Epidermal melanocyte (primary cell): ENCODE measurements around the gene TIMM13.
"Not testable (repeated sequence)": the region's sequence is repeated elsewhere in the genome, so short reads cannot be mapped to it uniquely, and the experiment has no call there.

Experiments used
- DNase-seq: peaks from one replicate; pipeline ENCODE4 v3.0.0; 2011; ENCODE audit warnings: low spot score; ENCODE audit not compliant: insufficient read length

Gene TIMM13

GRCh38 chr19:2427429-2428320 is at the start of gene TIMM13:
Gene TIMM13 (minus strand): TSS chr19:2427586. CDS start chr19:2427533, 53 bp downstream.
- DNase-seq, result peak; percentile 99

GRCh38 chr19:2476451-2477140 is 49.2 kb upstream of the TIMM13 start:
- peak; percentile 15 for DNase-seq

- peak; percentile 99 for DNase-seq
Observed at GRCh38 chr19:2475702-2476450, 48.5 kb upstream of the TIMM13 start, which contains the start of gene GADD45B. Gene GADD45B (plus strand): TSS chr19:2476127. CDS start chr19:2476359, 232 bp downstream.

GRCh38 chr19:2475018-2475701 is 47.8 kb upstream of the TIMM13 start:
- DNase-seq, result peak; percentile 20

- peak; percentile 77 for DNase-seq
Observed at GRCh38 chr19:2474232-2475017, 47.0 kb upstream of the TIMM13 start.

GRCh38 chr19:2469915-2470200 is 42.5 kb upstream of the TIMM13 start:
- DNase-seq, result not testable (repeated sequence)

GRCh38 chr19:2469102-2469914 is 41.9 kb upstream of the TIMM13 start:
- DNase-seq, result peak; percentile 13

- DNase-seq, result no peak
Observed at GRCh38 chr19:2468596-2468995, 41.2 kb upstream of the TIMM13 start.

- DNase-seq, result no peak
Observed at GRCh38 chr19:2464389-2464788, 37.0 kb upstream of the TIMM13 start.

GRCh38 chr19:2463694-2464093 is 36.3 kb upstream of the TIMM13 start:
- not testable (repeated sequence) for DNase-seq

- peak; percentile 86 for DNase-seq
Observed at GRCh38 chr19:2462635-2463421, 35.4 kb upstream of the TIMM13 start.

GRCh38 chr19:2461751-2462634 is 34.6 kb upstream of the TIMM13 start:
- DNase-seq, result peak; percentile 83

GRCh38 chr19:2460245-2460644 is 32.9 kb upstream of the TIMM13 start:
- DNase-seq, result no peak

GRCh38 chr19:2458776-2459175 is 31.4 kb upstream of the TIMM13 start:
- not testable (repeated sequence) for DNase-seq

- no peak for DNase-seq
Observed at GRCh38 chr19:2458054-2458453, 30.7 kb upstream of the TIMM13 start.

GRCh38 chr19:2457394-2458037 is 30.1 kb upstream of the TIMM13 start:
- DNase-seq, result no peak

GRCh38 chr19:2455851-2456570 is 28.6 kb upstream of the TIMM13 start:
- peak; percentile 35 for DNase-seq
